ENCODE measurements around the gene SECTM1. TPM values are rescaled to one million over a fixed set of nuclear protein-coding genes. Genes with fewer than 3 reads are reported as not detected.
A peak's percentile ranks its signal among the peaks of the same experiment; 100 is the strongest.
"Not testable (repeated sequence)": the region's sequence is repeated elsewhere in the genome, so short reads cannot be mapped to it uniquely, and the experiment has no call there.

SECTM1 gene
- 5.5 TPM for total RNA-seq
- long read RNA-seq, partial matches to known transcripts, result 1 of 3 reads
- long read RNA-seq, other reads (novel, unspliced or antisense), result 0 of 3 reads

- intact Hi-C loops (cut with micrococcal nuclease), result no loop called here
- DNase-seq, result peak; percentile 76
These were observed at the start of gene SECTM1 for GRCh38 chr17:82333279-82334171. Gene SECTM1, minus strand, starts transcription at chr17:82333766. Its CDS starts 6,526 bp downstream, at chr17:82327240.

GRCh38 chr17:82382933-82383255, 49.3 kb upstream of the SECTM1 start:
- no peak for DNase-seq
- no peak for ATAC-seq
- intact Hi-C loops (cut with micrococcal nuclease), result no loop called here

More at GRCh38 chr17:82333279-82334171, at the start of gene SECTM1:
- ATAC-seq, result peak; percentile 56

GRCh38 chr17:82382220-82382932, 48.8 kb upstream of the SECTM1 start:
- ATAC-seq; DNase-seq; intact Hi-C loops (cut with micrococcal nuclease): not testable (repeated sequence)

GRCh38 chr17:82381703-82382009, 48.1 kb upstream of the SECTM1 start:
- DNase-seq; ATAC-seq; intact Hi-C loops (cut with micrococcal nuclease): not testable (repeated sequence)

DNA sequence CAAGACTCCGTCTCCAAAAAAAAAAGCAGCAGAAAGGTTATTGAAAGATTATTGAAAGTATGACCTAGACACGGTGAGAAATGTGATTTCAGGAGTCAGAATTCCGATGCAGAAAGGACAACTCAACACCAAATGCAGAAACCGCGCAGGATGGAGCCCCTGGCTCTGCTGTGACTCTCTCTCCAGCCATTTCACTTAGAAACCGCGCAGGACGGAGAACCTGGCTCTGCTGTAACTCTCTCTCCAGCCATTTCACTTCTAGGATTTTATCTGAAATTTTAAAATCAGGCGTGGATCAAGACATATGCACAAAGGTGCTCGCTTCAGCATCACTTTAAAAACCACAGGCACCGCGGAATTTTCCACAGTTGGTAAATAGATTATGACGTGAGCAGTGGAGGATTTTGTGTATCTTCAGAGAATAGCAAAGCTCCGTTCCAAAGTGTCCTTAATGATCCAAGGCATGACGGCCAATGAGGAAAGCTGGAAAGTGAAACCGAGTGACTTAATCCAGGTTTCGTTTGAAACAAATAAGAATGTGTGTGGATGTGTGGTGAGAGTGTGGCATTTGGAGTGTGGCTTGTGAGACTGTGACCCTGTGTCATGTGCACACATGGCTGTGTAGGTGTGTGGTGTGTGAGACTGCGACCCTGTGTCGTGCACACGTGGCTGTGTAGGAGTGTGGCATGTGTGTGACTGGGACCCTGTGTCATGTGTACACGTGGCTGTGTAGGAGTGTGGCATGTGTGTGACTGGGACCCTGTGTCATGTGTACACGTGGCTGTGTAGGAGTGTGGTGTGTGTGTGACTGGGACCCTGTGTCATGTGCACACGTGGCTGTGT, 47.5 kb upstream of the SECTM1 start:
- no peak for DNase-seq
- no peak for ATAC-seq
- intact Hi-C loops (cut with micrococcal nuclease), result no loop called here

DNA sequence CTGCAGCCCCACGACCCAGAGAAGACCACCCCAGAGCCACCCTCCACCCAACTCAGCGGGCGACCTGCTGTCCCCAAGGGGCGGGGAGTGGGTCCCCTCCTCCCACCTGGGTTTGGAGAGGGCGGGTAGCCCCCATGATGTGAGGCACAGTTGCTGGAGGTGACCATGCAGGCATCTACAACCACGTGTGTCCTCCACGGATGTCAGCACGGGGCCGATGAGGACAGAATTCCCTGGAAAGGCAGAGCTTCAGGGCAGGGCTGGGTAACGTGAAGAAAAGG, 45.1 kb upstream of the SECTM1 start:
- DNase-seq (no peak), ATAC-seq (no peak)
- intact Hi-C loops (cut with micrococcal nuclease), result no loop called here

GRCh38 chr17:82377924-82378740, 44.6 kb upstream of the SECTM1 start:
- DNase-seq (no peak), ATAC-seq (no peak)
- intact Hi-C loops (cut with micrococcal nuclease), result no loop called here

GRCh38 chr17:82377294-82377693, 43.7 kb upstream of the SECTM1 start:
- ATAC-seq; DNase-seq; intact Hi-C loops (cut with micrococcal nuclease): not testable (repeated sequence)

DNA sequence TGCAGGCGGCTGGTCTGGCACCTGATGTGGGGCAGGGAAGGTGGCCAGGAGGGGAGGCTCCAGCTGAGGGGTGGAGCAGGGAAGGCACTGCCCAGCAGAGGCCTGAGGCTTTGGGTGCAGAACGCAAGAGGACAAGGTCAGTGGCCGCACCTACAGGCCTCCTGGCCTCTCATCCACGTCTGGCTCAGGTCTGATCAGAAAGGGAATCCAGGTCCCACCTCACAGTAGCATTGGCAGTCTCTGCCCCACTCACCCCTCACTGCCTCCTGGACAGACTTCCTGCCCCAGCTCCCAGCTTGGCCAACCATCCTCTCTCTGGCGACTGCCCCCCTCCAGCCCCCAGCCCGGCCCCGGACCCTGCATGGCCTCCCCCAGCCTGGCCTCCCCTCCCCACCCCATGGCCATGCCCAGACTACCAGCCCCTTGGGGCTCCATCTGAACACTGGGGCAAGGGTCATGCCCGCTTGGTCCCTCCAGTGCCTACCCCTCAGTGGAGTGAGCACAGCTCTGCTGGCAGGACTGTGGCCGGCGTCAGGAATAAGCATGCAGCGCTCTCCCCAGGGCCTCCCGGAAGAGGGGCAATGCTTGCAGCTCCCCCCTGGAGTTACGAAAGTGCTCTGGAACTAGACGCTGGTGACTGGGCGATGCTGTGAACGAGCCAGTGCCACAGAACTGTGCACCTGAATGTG, 42.6 kb upstream of the SECTM1 start:
- ATAC-seq (no peak), DNase-seq (no peak)

DNA sequence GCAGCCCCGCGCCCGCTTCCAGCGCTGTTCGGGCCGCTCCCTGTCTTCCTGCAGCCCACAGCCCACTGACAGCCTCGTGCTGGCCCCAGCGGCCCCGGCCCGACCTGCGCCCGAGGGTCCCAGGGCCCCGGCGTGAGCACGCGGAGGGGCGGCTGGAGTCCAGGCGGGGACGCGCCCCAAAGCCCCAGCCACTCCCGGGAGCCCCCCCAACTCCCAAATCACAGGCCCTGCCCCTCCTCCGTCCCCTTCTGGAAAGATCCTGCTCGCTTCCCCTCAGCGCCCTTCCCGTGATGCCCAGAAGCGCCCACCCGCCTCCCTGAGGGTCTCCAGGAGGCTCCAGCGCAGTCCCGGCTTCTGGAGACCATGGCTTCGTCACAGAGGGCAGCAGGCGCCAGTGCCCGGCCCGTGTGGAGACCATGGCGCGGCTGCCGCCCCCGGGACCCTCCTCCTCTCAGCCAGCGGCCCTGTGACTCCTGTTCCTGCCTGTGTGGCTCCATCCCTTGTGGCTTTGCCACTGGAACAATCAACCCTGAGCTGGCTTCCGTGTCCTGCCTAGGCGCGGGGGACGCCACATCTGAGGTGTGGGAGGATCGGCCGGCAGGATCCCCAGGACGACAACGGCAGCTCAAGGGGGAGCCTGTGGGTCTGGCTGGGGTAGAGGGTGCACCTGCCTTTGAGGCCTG, 41.9 kb upstream of the SECTM1 start:
- ATAC-seq, result no peak
- no peak for DNase-seq
- intact Hi-C loops (cut with micrococcal nuclease), result no loop called here

More for the DNA sequence above, 42.6 kb upstream of the SECTM1 start:
- intact Hi-C loops (cut with micrococcal nuclease), result no loop called here

- intact Hi-C loops (cut with micrococcal nuclease), result no loop called here
- DNase-seq (no peak), ATAC-seq (no peak)
These were observed 41.2 kb upstream of the SECTM1 start for GRCh38 chr17:82374626-82375331.

- intact Hi-C loops (cut with micrococcal nuclease), result no loop called here
- ATAC-seq (no peak), DNase-seq (no peak)
These were observed 40.4 kb upstream of the SECTM1 start for GRCh38 chr17:82373731-82374625.

DNA sequence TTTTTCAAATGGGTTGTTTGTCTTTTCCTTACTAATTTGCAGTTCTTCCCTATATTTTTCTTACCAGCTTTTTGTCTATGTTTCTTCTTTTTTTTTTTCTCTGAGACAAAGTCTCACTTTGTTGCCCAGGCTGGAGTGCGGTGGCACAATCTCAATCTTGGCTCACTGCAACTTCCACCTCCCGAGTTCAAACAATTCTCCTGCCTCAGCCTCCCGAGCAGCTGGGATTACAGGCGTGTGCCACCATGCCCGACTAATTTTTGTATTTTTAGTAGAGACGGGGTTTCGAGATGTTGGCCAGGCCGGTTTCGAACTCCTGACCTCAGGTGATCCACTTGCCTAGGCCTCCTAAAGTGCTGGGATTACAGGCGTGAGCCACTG, 39.5 kb upstream of the SECTM1 start:
- intact Hi-C loops (cut with micrococcal nuclease); ATAC-seq: not testable (repeated sequence)

DNA sequence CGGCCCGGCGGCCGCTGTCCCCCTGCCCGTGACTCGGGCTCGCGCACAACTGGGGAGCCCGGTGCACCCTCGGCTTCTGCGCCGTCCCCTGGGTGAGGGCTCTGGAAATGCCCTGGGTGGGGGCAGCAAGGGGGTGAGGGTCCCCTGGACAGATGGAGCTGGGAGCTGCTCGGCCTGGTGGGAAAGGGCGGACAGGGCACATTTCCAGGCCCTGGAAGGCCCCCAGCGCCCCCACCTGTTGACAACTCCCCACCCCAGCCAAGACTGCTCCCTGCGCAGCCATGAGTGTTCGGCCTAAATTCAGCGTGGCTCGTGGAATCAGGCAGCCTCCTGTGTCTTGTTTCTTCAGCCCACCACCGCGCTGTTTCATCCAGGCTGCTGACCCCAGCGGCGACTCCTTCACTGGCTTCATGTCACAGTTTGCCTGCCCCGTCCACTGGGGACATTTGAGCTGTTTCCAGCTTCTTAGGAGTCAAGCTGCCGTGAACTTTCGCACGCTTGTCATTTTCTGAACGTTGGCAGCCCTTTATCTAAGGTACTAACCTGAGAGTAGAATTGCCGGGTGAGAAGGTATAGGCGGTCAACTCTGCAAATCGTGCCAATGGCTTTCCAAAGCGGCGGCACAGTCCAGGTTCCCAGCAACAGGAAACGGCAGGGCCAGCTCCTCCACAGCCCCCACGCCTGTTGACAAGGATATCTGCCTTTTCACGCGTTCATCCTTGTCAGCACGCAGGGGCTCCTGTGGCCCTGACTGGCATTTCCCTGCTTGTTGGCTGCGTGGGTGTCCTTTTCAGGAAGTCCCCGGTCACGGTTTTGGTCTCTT, 38.9 kb upstream of the SECTM1 start:
- ATAC-seq (peak; percentile 43), DNase-seq (no peak)
- intact Hi-C loops (cut with micrococcal nuclease), result no loop called here

More for the DNA sequence above, 39.5 kb upstream of the SECTM1 start:
- not testable (repeated sequence) for DNase-seq

Data from left ventricle myocardium superior (tissue), 1 donor.